Measurements from ENCODE around the gene CIDEC.

DNA sequence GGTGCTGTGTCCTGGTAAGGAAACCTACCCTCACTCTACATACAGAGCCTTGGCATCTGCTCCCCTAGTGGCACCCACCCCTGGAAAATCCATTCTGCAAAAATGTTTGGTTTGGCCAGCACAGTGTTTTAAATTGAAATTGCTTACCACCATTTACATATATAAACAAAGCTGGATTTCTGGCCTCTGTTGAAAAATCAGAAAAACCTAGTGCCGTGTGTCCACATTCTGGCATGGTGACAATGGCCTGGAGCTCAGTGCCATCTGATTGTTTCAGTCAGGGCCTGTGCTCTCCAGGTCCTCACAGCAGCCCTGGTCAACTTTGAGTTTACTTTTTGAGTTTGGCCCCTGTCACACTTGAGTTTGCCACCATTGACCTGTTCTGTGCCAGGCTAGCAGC, 34.0 kb upstream of the CIDEC start:
- TF ChIP-seq, protein P1, sequence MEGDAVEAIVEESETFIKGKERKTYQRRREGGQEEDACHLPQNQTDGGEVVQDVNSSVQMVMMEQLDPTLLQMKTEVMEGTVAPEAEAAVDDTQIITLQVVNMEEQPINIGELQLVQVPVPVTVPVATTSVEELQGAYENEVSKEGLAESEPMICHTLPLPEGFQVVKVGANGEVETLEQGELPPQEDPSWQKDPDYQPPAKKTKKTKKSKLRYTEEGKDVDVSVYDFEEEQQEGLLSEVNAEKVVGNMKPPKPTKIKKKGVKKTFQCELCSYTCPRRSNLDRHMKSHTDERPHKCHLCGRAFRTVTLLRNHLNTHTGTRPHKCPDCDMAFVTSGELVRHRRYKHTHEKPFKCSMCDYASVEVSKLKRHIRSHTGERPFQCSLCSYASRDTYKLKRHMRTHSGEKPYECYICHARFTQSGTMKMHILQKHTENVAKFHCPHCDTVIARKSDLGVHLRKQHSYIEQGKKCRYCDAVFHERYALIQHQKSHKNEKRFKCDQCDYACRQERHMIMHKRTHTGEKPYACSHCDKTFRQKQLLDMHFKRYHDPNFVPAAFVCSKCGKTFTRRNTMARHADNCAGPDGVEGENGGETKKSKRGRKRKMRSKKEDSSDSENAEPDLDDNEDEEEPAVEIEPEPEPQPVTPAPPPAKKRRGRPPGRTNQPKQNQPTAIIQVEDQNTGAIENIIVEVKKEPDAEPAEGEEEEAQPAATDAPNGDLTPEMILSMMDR (IDR thresholded peaks at IDR 0.05; ENCODE audit: insufficient read depth, low read length, poor library complexity, severe bottlenecking) = no peak
- no peak for TF ChIP-seq EZH2phosphoT487 (conservative IDR thresholded peaks at IDR 0.05; ENCODE audit: low read length)
